GM12878 (cell line): ENCODE results near the gene TOM1L2. TPM values are rescaled to one million over a fixed set of nuclear protein-coding genes. Genes with fewer than 3 reads are reported as not detected.

ENCODE experiments used
- ATAC-seq: fragments of 200-7000 bp; cut with Tn5 transposase; 3 replicates; pipeline ENCODE4 v1.9.1; 2020; ENCODE audit warnings: mild to moderate bottlenecking, moderate library complexity
- BruUV-seq: library from RNA; stranded (reverse); fragments of 400-500 nt; replicated peaks from 2 replicates; lab custom pipeline; 2021; lab: Mats Ljungman, UMichigan
- CTCF ChIA-PET: fragments of 300-600 bp; sonication (Branson Sonifier 250); formaldehyde crosslinking; extraction: SDS; loops from one replicate; lab custom pipeline; 2021; ENCODE audit warnings: inconsistent platforms; lab: Yijun Ruan, JAX
- POLR2A ChIA-PET: fragments of 350-600 bp; formaldehyde crosslinking; extraction: SDS; loops from one replicate; lab custom pipeline; 2021; ENCODE audit warnings: inconsistent platforms; lab: Charles Lee
- RAD21 ChIA-PET: fragments of 300-600 bp; sonication (Branson Sonifier 250); formaldehyde crosslinking; loops from one replicate; lab custom pipeline; 2023; ENCODE audit warnings: antibody characterized with exemption; ENCODE audit not compliant: unreplicated experiment; lab: Charles Lee
- SMC1A ChIA-PET: fragments of 300-600 bp; sonication (Branson Sonifier 250); formaldehyde crosslinking; loops from one replicate; lab custom pipeline; 2023; ENCODE audit not compliant: unreplicated experiment, uncharacterized antibody; lab: Charles Lee
- DNase-seq: peaks from one replicate; pipeline ENCODE4 v3.0.0-alpha.2; 2011; ENCODE audit warnings: low read depth, low spot score
- FAIRE-seq: peaks from 3 replicates; lab custom pipeline; 2011; peaks lifted over from hg19 to GRCh38; lab: Jason Lieb, UNC
- H2AFZ ChIP-seq: 2 replicates; pipeline ENCODE4 v1.6.0; 2011; ENCODE audit warnings: low read depth, low read length, control low read depth; ENCODE audit not compliant: control insufficient read depth
- H3K27ac ChIP-seq: 2 replicates; pipeline ENCODE4 v1.5.1; 2011; ENCODE audit warnings: control low read depth; ENCODE audit not compliant: control insufficient read depth, insufficient read depth
- H3K27me3 ChIP-seq, 2 experiments: replicated peaks in 1 of 2; 2 replicates each; pipeline versions ENCODE4 v1.6.0 to v1.6.1; 2011; ENCODE audit warnings: low read length in 1 of 2; ENCODE audit not compliant: control insufficient read depth in 2 of 2, insufficient read depth in 2 of 2
- H3K36me3 ChIP-seq, 2 experiments: 2 replicates each; pipeline ENCODE4 v1.5.1; 2011; ENCODE audit warnings: low read length in 1 of 2; ENCODE audit not compliant: control insufficient read depth in 2 of 2, insufficient read depth in 2 of 2
- H3K4me1 ChIP-seq: 2 replicates; pipeline ENCODE4 v1.6.1; 2011; ENCODE audit warnings: mild to moderate bottlenecking, low read length, moderate library complexity, mixed read lengths; ENCODE audit not compliant: control insufficient read depth, insufficient read depth
- H3K4me2 ChIP-seq: 2 replicates; pipeline ENCODE4 v1.6.0; 2011; ENCODE audit warnings: control low read depth; ENCODE audit not compliant: control insufficient read depth, insufficient read depth
- H3K4me3 ChIP-seq: fragments of 200-600 bp; sonication (generic); 2 replicates; pipeline ENCODE4 v1.5.1; 2016
- H3K79me2 ChIP-seq: 2 replicates; pipeline ENCODE4 v1.6.0; 2011; ENCODE audit warnings: low read length; ENCODE audit not compliant: control insufficient read depth, insufficient read depth
- H3K9ac ChIP-seq: 2 replicates; pipeline ENCODE4 v1.8.0; 2011; ENCODE audit warnings: low read length, control low read depth, mixed read lengths; ENCODE audit not compliant: control insufficient read depth, insufficient read depth
- H3K9me3 ChIP-seq: replicated peaks from 3 replicates; pipeline ENCODE4 v1.5.1; 2011; ENCODE audit warnings: mild to moderate bottlenecking, low read length; ENCODE audit not compliant: control insufficient read depth, insufficient read depth
- H4K20me1 ChIP-seq: 2 replicates; pipeline ENCODE4 v1.6.0; 2011; ENCODE audit not compliant: control insufficient read depth, insufficient read depth
- CHD2 ChIP-seq: IDR thresholded peaks from 2 replicates; pipeline ENCODE4 v1.6.1; 2011; ENCODE audit warnings: low read depth, low read length, improper control_type of control experiment, borderline replicate concordance
- E4F1 ChIP-seq: fragments of 450-650 bp; IDR thresholded peaks from 2 replicates; pipeline ENCODE4 v1.6.1; 2018; ENCODE audit warnings: borderline replicate concordance, mild to moderate bottlenecking; ENCODE audit not compliant: partially characterized antibody
- EGR1 ChIP-seq, 2 experiments: IDR thresholded peaks; 1 replicate in 1 of 2; 2 replicates in 1 of 2; pipeline ENCODE4 v1.6.1; 2011 to 2012; ENCODE audit warnings: low read depth in 2 of 2, low read length in 2 of 2, borderline replicate concordance in 1 of 2, mild to moderate bottlenecking in 1 of 2, moderate library complexity in 1 of 2
- JUND ChIP-seq: IDR thresholded peaks from 2 replicates; pipeline ENCODE4 v1.6.1; 2012; ENCODE audit warnings: low read depth, mild to moderate bottlenecking, low read length, improper control_type of control experiment, moderate library complexity
- MYB ChIP-seq: fragments of 150-350 bp; IDR thresholded peaks from 2 replicates; pipeline ENCODE4 v1.6.1; 2014; ENCODE audit warnings: mild to moderate bottlenecking, low read depth, low read length, borderline replicate concordance
- NFIC ChIP-seq: IDR thresholded peaks from 2 replicates; pipeline ENCODE4 v1.6.1; 2012; ENCODE audit warnings: low read depth, mild to moderate bottlenecking, inconsistent platforms, low read length, moderate library complexity
- SMARCA5 ChIP-seq: fragments of 450-650 bp; IDR thresholded peaks from 2 replicates; pipeline ENCODE4 v1.6.1; 2017; ENCODE audit warnings: mild to moderate bottlenecking
- TARDBP ChIP-seq: IDR thresholded peaks from 2 replicates; pipeline ENCODE4 v1.6.1; 2016; ENCODE audit warnings: borderline replicate concordance
- ZNF207 ChIP-seq: fragments of 450-650 bp; IDR thresholded peaks from 2 replicates; pipeline ENCODE4 v1.6.1; 2014; ENCODE audit warnings: antibody characterized with exemption, mild to moderate bottlenecking, borderline replicate concordance
- WGBS: methylation state at CpG from one replicate; pipeline ENCODE4 v1.1.6; 2016; ENCODE audit warnings: low lambda C conversion rate; ENCODE audit not compliant: insufficient replicate concordance, insufficient coverage; ENCODE audit errors: missing lambda C conversion rate; 5-methylcytosine and 5-hydroxymethylcytosine counted together
- in situ Hi-C: fragments of 300-500 bp; cut with MboI; formaldehyde crosslinking; loops from 9 replicates; pipeline ENCODE4 v1.14.3; 2018; ENCODE audit warnings: mixed read lengths
- intact Hi-C: fragments of 100-400 bp; cut with micrococcal nuclease; formaldehyde crosslinking; loops from one replicate; pipeline ENCODE4 v1.14.2; 2022; ENCODE audit not compliant: unreplicated experiment
- polyA plus RNA-seq, 11 experiments: library from polyadenylated mRNA; depleted of rRNA in 4 of 11; unstranded in 6 of 11; stranded (reverse) in 5 of 11; fragments of >200 nt; fragmentation: Nextera tagmentation in 4 of 11; fragmentation: Illumina TruSeq in 1 of 11; extraction: Ambion mirVana in 4 of 11; extraction: Trizol in 1 of 11; gene quantifications; 1 replicate in 1 of 11; 2 replicates in 10 of 11; pipeline versions ENCODE4 v1.2.1 to v1.2.3, GENCODE V29; 2011 to 2016; ENCODE audit warnings: inconsistent platforms in 2 of 11, missing spikeins in 2 of 11, low read depth in 1 of 11
- total RNA-seq, 4 experiments: library from RNA; depleted of rRNA in 3 of 4; stranded (reverse); fragments of >200 nt in 3 of 4; fragmentation: Illumina TruSeq in 1 of 4; extraction: Trizol in 1 of 4; gene quantifications; 2 replicates each; pipeline versions ENCODE4 v1.2.1 to v1.2.3, GENCODE V29; 2013 to 2021
- TF ChIP-seq, protein P1 (sequence below): IDR thresholded peaks from 2 replicates; pipeline ENCODE4 v1.6.1; 2012; ENCODE audit warnings: low read depth, low read length, improper control_type of control experiment
- TF ChIP-seq, protein P2 (sequence below): IDR thresholded peaks from 2 replicates; pipeline ENCODE4 v1.6.1; 2011; ENCODE audit warnings: low read depth, low read length, improper control_type of control experiment, borderline replicate concordance

TOM1L2 gene
- total and polyA plus RNA-seq, 10 of the 15 experiments (the other 5 are each of a cell fraction or from before 2014, with no cell fraction given), result 0.19 to 19.2 (median 8.1) TPM

- FAIRE-seq (no peak), DNase-seq (no peak), ATAC-seq (no peak)
- Histone ChIP-seq H3K27ac (no peak overlapping the region), H3K27me3 (no peaks in the 10 kb centered on the region), H3K79me2 (no peaks in the 10 kb centered on the region), H3K4me2 (no peak overlapping the region), H3K4me3 (no peak overlapping the region)
- POLR2A ChIA-PET, result no interaction called here
- WGBS, result 42% methylated on average over 2 of the region's 2 CpGs
- intact Hi-C loops (loop anchor here (5.0 kb wide), 1 partner anchor 49 kb away; no protein-coding TSS in a partner anchor), in situ Hi-C loops (no loop called here)
- SMC1A ChIA-PET, result interaction anchor here (1.2 to 2.4 kb wide), 3 partner anchors 9 to 102 kb away, joined by 3 to 10 read pairs (median 4); no protein-coding TSS in a partner anchor
- no peak for TF ChIP-seq ZNF207
- no peak for TF ChIP-seq CHD2
- no peak for TF ChIP-seq MYB
- no peak for TF ChIP-seq JUND
- TF ChIP-seq SMARCA5, result no peak
- no peak for TF ChIP-seq TARDBP
- no peak for TF ChIP-seq EGR1 (IDR thresholded peaks at IDR 0.05; ENCODE audit: borderline replicate concordance in 1 of 2, low read depth in 2 of 2, low read length in 2 of 2)
- no peak for TF ChIP-seq NFIC
- TF ChIP-seq, protein P1, sequence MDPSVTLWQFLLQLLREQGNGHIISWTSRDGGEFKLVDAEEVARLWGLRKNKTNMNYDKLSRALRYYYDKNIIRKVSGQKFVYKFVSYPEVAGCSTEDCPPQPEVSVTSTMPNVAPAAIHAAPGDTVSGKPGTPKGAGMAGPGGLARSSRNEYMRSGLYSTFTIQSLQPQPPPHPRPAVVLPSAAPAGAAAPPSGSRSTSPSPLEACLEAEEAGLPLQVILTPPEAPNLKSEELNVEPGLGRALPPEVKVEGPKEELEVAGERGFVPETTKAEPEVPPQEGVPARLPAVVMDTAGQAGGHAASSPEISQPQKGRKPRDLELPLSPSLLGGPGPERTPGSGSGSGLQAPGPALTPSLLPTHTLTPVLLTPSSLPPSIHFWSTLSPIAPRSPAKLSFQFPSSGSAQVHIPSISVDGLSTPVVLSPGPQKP, result no peak
- no peak for TF ChIP-seq E4F1
- TF ChIP-seq, protein P2, sequence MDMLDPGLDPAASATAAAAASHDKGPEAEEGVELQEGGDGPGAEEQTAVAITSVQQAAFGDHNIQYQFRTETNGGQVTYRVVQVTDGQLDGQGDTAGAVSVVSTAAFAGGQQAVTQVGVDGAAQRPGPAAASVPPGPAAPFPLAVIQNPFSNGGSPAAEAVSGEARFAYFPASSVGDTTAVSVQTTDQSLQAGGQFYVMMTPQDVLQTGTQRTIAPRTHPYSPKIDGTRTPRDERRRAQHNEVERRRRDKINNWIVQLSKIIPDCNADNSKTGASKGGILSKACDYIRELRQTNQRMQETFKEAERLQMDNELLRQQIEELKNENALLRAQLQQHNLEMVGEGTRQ, result no peak
- TF ChIP-seq, all 136 proteins: peak for 0
- no peak overlapping the region for H3K9ac ChIP-seq
- no peak overlapping the region for H2AFZ ChIP-seq
- H3K4me1 ChIP-seq, result no peaks in the 10 kb centered on the region
- ChIA-PET RAD21 (interaction anchor here (1.4 kb wide), 1 partner anchor 12 kb away, joined by 5 read pairs; no protein-coding TSS in a partner anchor), CTCF (interaction anchor here (0.7 to 2.4 kb wide), 6 partner anchors 9 to 103 kb away, joined by 3 to 8 read pairs (median 4); no protein-coding TSS in a partner anchor)
- no peaks in the 10 kb centered on the region for H3K36me3 ChIP-seq
- no TSS peak for BruUV-seq
- H3K9me3 ChIP-seq, result no peaks in the 10 kb centered on the region
- H4K20me1 ChIP-seq, result no peaks in the 10 kb centered on the region
Measured at GRCh38 chr17:17931159-17931558, 41.0 kb downstream of the TOM1L2 start.
